Measurements from ENCODE around the gene ARID1B. TPM values are rescaled to one million over a fixed set of nuclear protein-coding genes. Genes with fewer than 3 reads are reported as not detected.

The ARID1B gene
- total RNA-seq, 1 experiment from 2014 or later = 60.3 TPM

GRCh38 chr6:156863504-156863903, 86.3 kb downstream of the ARID1B start:
- Mint-ChIP-seq H3K9me3 (no peaks in the 10 kb centered on the region), H3K36me3 (no peaks in the 10 kb centered on the region), H3K27me3 (ENCODE audit: low read depth) (no peaks in the 10 kb centered on the region), H3K27ac (no peak overlapping the region), H3K4me3 (no peak overlapping the region), H3K4me1 (peaks cover 73% of the 10 kb centered on the region)
- ChIA-PET POLR2A (no interaction called here), CTCF (no interaction called here)
- ATAC-seq (no peak), DNase-seq (ENCODE audit: low spot score) (no peak)
- TF ChIP-seq E2F4 (CRISPR knock-in tag; IDR thresholded peaks at IDR 0.05; ENCODE audit: borderline replicate concordance, low read depth) (no peak), KAT7 (CRISPR knock-in tag; IDR thresholded peaks at IDR 0.05; ENCODE audit: borderline replicate concordance) (no peak), CREB1 (CRISPR knock-in tag; IDR thresholded peaks at IDR 0.05) (no peak), NR2C2 (CRISPR knock-in tag; IDR thresholded peaks at IDR 0.05) (no peak), OVOL2 (CRISPR knock-in tag; IDR thresholded peaks at IDR 0.05; ENCODE audit: borderline replicate concordance) (no peak), PREB (CRISPR knock-in tag; IDR thresholded peaks at IDR 0.05; ENCODE audit: borderline replicate concordance) (no peak), JUN (CRISPR knock-in tag; IDR thresholded peaks at IDR 0.05) (no peak), ARID4B (CRISPR knock-in tag; IDR thresholded peaks at IDR 0.05; ENCODE audit: borderline replicate concordance) (no peak), GABPB1 (CRISPR knock-in tag; IDR thresholded peaks at IDR 0.05) (no peak), NFYB (CRISPR knock-in tag; conservative IDR thresholded peaks at IDR 0.05; ENCODE audit: low read depth) (no peak), FOXJ3 (CRISPR knock-in tag; IDR thresholded peaks at IDR 0.05; ENCODE audit: borderline replicate concordance) (no peak), ZMAT4 (CRISPR knock-in tag; IDR thresholded peaks at IDR 0.05) (no peak)
- TF ChIP-seq, protein P1, sequence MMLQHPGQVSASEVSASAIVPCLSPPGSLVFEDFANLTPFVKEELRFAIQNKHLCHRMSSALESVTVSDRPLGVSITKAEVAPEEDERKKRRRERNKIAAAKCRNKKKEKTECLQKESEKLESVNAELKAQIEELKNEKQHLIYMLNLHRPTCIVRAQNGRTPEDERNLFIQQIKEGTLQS (CRISPR knock-in tag; conservative IDR thresholded peaks at IDR 0.05) = no peak
- TF ChIP-seq, protein P2, sequence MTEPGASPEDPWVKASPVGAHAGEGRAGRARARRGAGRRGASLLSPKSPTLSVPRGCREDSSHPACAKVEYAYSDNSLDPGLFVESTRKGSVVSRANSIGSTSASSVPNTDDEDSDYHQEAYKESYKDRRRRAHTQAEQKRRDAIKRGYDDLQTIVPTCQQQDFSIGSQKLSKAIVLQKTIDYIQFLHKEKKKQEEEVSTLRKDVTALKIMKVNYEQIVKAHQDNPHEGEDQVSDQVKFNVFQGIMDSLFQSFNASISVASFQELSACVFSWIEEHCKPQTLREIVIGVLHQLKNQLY (CRISPR knock-in tag; IDR thresholded peaks at IDR 0.05) = no peak

- H3K27ac Mint-ChIP-seq = no peak overlapping the region
- no peak overlapping the region for H3K4me3 Mint-ChIP-seq
- H3K9me3 Mint-ChIP-seq = no peaks in the 10 kb centered on the region
- no peak for ATAC-seq
- peaks cover 83% of the 10 kb centered on the region for H3K4me1 Mint-ChIP-seq
- POLR2A ChIA-PET = no interaction called here
- no peaks in the 10 kb centered on the region for H3K27me3 Mint-ChIP-seq (ENCODE audit: low read depth)
- no peaks in the 10 kb centered on the region for H3K36me3 Mint-ChIP-seq
- DNase-seq (ENCODE audit: low spot score) = no peak
- CTCF ChIA-PET = no interaction called here
- TF ChIP-seq PRDM15 (CRISPR knock-in tag; IDR thresholded peaks at IDR 0.05) (no peak), PREB (CRISPR knock-in tag; IDR thresholded peaks at IDR 0.05; ENCODE audit: borderline replicate concordance) (no peak), RORB (CRISPR knock-in tag; IDR thresholded peaks at IDR 0.05) (no peak), GABPB1 (CRISPR knock-in tag; IDR thresholded peaks at IDR 0.05) (no peak), FOXK1 (CRISPR knock-in tag; IDR thresholded peaks at IDR 0.05) (no peak), JUN (CRISPR knock-in tag; IDR thresholded peaks at IDR 0.05) (no peak), ZSCAN18 (CRISPR knock-in tag; IDR thresholded peaks at IDR 0.05) (no peak)
These were observed 87.4 kb downstream of the ARID1B start for GRCh38 chr6:156864557-156864956.
